BJ (cell line): ENCODE results near the gene PLBD2. TPM values are rescaled to one million over a fixed set of nuclear protein-coding genes. Genes with fewer than 3 reads are reported as not detected.

Source experiments
- CTCF ChIA-PET: fragments of 350-600 bp; formaldehyde crosslinking; extraction: SDS; loops from one replicate; lab custom pipeline; 2021; ENCODE audit warnings: antibody characterized with exemption, inconsistent platforms; lab: Yijun Ruan, JAX
- POLR2A ChIA-PET: fragments of 300-600 bp; sonication (Branson Sonifier 250); formaldehyde crosslinking; extraction: SDS; loops from one replicate; lab custom pipeline; 2021; ENCODE audit warnings: antibody characterized with exemption; lab: Charles Lee
- DNase-seq: peaks from one replicate; pipeline ENCODE4 v3.0.0-alpha.2; 2011; ENCODE audit warnings: low read depth
- H3K27me3 ChIP-seq: 2 replicates; pipeline ENCODE4 v1.6.0; 2011; ENCODE audit warnings: low read length; ENCODE audit not compliant: control insufficient read depth, insufficient read depth
- H3K36me3 ChIP-seq: 2 replicates; pipeline ENCODE4 v1.5.1; 2011; ENCODE audit warnings: low read length; ENCODE audit not compliant: control insufficient read depth, insufficient read depth
- H3K4me3 ChIP-seq: 2 replicates; pipeline ENCODE4 v1.5.1; 2011; ENCODE audit warnings: low read depth, mild to moderate bottlenecking, control low read depth, low read length
- polyA plus RNA-seq: library from polyadenylated mRNA; depleted of rRNA; stranded (reverse); fragments of >200 nt; gene quantifications from 2 replicates; pipeline ENCODE4 v1.2.3, GENCODE V29; 2011
- TF ChIP-seq, protein P1 (sequence below): IDR thresholded peaks from 2 replicates; pipeline ENCODE4 v1.5.1; 2011; ENCODE audit warnings: low read depth, mild to moderate bottlenecking, control low read depth, inconsistent platforms, low read length, moderate library complexity; ENCODE audit not compliant: insufficient read depth

Gene PLBD2
- polyA plus RNA-seq, 1 experiment: 30.9 TPM

DNA sequence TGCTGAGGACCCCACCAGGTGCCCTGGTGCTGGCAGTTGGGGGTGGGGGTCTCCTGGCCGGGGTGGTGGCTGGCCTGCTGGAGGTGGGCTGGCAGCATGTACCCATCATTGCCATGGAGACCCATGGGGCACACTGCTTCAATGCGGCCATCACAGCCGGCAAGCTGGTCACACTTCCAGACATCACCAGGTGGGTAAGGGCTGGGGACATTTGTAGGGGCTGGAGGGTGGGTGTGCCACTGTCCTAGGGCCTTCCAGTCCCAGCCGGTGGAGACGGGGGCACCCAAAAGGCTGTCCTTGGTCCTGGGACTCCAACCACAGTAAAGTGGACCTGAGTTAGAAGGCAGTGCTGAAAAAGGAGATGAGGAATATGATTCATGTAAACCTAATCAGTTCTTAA, 77.0 kb downstream of the PLBD2 start:
- H3K27me3 ChIP-seq: peaks cover 1% of the 10 kb centered on the region; the same call in 1 of the 2 replicates
- no peaks in the 10 kb centered on the region for H3K36me3 ChIP-seq
- no peak overlapping the region for H3K4me3 ChIP-seq
- DNase-seq: no peak
- TF ChIP-seq, protein P1, sequence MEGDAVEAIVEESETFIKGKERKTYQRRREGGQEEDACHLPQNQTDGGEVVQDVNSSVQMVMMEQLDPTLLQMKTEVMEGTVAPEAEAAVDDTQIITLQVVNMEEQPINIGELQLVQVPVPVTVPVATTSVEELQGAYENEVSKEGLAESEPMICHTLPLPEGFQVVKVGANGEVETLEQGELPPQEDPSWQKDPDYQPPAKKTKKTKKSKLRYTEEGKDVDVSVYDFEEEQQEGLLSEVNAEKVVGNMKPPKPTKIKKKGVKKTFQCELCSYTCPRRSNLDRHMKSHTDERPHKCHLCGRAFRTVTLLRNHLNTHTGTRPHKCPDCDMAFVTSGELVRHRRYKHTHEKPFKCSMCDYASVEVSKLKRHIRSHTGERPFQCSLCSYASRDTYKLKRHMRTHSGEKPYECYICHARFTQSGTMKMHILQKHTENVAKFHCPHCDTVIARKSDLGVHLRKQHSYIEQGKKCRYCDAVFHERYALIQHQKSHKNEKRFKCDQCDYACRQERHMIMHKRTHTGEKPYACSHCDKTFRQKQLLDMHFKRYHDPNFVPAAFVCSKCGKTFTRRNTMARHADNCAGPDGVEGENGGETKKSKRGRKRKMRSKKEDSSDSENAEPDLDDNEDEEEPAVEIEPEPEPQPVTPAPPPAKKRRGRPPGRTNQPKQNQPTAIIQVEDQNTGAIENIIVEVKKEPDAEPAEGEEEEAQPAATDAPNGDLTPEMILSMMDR: no peak
- CTCF ChIA-PET: interaction anchor here (1.0 to 2.4 kb wide), 2 partner anchors 10 to 122 kb away, joined by 3 to 11 read pairs; no protein-coding TSS in a partner anchor
- POLR2A ChIA-PET: no interaction called here

DNA sequence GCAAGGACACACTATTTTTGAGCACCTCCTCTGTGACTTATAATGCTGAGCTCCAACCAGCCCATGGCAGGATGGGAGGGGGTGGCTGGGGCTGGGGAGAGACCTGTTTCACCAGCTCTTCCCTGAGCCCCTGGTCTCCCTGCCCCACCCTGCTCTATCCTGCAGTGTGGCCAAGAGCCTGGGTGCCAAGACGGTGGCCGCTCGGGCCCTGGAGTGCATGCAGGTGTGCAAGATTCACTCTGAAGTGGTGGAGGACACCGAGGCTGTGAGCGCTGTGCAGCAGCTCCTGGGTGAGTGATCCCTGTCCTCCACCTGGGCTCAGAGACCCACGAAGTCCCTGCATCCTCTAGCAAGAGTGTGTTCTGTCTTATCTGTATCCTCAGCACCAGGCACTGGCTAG, 78.2 kb downstream of the PLBD2 start:
- H3K27me3 ChIP-seq: peaks cover 6% of the 10 kb centered on the region
- CTCF ChIA-PET: no interaction called here
- DNase-seq: no peak
- POLR2A ChIA-PET: no interaction called here
- TF ChIP-seq, protein P1: no peak
- no peaks in the 10 kb centered on the region for H3K36me3 ChIP-seq
- no peak overlapping the region for H3K4me3 ChIP-seq

GRCh38 chr12:113436993-113437728, 78.8 kb downstream of the PLBD2 start:
- peaks cover 6% of the 10 kb centered on the region for H3K27me3 ChIP-seq
- DNase-seq: no peak
- ChIA-PET CTCF (no interaction called here), POLR2A (no interaction called here)
- H3K36me3 ChIP-seq: no peaks in the 10 kb centered on the region
- no peak overlapping the region for H3K4me3 ChIP-seq
- TF ChIP-seq, protein P1: no peak

DNA sequence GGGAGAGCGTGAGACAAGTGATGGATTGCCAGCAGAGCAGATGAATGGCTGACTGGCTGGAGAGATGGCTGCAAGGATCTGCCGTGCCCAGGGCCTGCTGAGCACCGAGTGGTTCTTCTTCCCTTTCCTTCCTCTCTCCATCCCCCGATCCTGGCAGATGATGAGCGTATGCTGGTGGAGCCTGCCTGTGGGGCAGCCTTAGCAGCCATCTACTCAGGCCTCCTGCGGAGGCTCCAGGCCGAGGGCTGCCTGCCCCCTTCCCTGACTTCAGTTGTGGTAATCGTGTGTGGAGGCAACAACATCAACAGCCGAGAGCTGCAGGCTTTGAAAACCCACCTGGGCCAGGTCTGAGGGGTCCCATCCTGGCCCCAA, 79.3 kb downstream of the PLBD2 start:
- TF ChIP-seq, protein P1: no peak
- no peak for DNase-seq
- Histone ChIP-seq H3K27me3 (peaks cover 6% of the 10 kb centered on the region), H3K36me3 (no peaks in the 10 kb centered on the region), H3K4me3 (no peak overlapping the region)
- ChIA-PET CTCF (no interaction called here), POLR2A (no interaction called here)

GRCh38 chr12:113438523-113439300, 80.3 kb downstream of the PLBD2 start:
- Histone ChIP-seq H3K36me3 (no peaks in the 10 kb centered on the region), H3K27me3 (peaks cover 6% of the 10 kb centered on the region), H3K4me3 (no peak overlapping the region)
- ChIA-PET POLR2A (no interaction called here), CTCF (no interaction called here)
- TF ChIP-seq, protein P1: no peak
- no peak for DNase-seq
